Measurements from ENCODE around the gene FBXW8.
A peak's percentile ranks its signal among the peaks of the same experiment; 100 is the strongest.

FBXW8 gene

GRCh38 chr12:116924558-116925453 lies 14.1 kb downstream of the FBXW8 start:
- peak in 2 of 3 donors; percentile 19 to 24 for DNase-seq (ENCODE audit: low read depth in 3 of 3)

GRCh38 chr12:116926283-116927243 lies 15.8 kb downstream of the FBXW8 start:
- no peak for DNase-seq (ENCODE audit: low read depth in 3 of 3)

GRCh38 chr12:116927244-116927940 lies 16.6 kb downstream of the FBXW8 start:
- DNase-seq (ENCODE audit: low read depth in 3 of 3), result no peak

GRCh38 chr12:116928504-116928903 lies 17.8 kb downstream of the FBXW8 start:
- no peak for DNase-seq (ENCODE audit: low read depth in 3 of 3)

GRCh38 chr12:116929885-116930284 lies 19.1 kb downstream of the FBXW8 start:
- no peak for DNase-seq (ENCODE audit: low read depth in 3 of 3)

GRCh38 chr12:116931665-116932064 lies 20.9 kb downstream of the FBXW8 start:
- DNase-seq (ENCODE audit: low read depth in 3 of 3), result no peak

- no peak for DNase-seq (ENCODE audit: low read depth in 3 of 3)
Measured at GRCh38 chr12:116933091-116933490, 22.3 kb downstream of the FBXW8 start.

GRCh38 chr12:116933512-116934246 lies 22.9 kb downstream of the FBXW8 start:
- DNase-seq (ENCODE audit: low read depth in 3 of 3), result no peak

GRCh38 chr12:116934908-116935705 lies 24.4 kb downstream of the FBXW8 start:
- DNase-seq (ENCODE audit: low read depth in 3 of 3), result no peak

- DNase-seq (ENCODE audit: low read depth in 3 of 3), result no peak
Measured at GRCh38 chr12:116937640-116938039, 26.9 kb downstream of the FBXW8 start.

- DNase-seq (ENCODE audit: low read depth in 3 of 3), result no peak
Measured at GRCh38 chr12:116939734-116940133, 29.0 kb downstream of the FBXW8 start.

- DNase-seq (ENCODE audit: low read depth in 3 of 3), result no peak
Measured at GRCh38 chr12:116941188-116941587, 30.4 kb downstream of the FBXW8 start.

GRCh38 chr12:116943419-116944372 lies 32.9 kb downstream of the FBXW8 start:
- no peak for DNase-seq (ENCODE audit: low read depth in 3 of 3)

- no peak for DNase-seq (ENCODE audit: low read depth in 3 of 3)
Measured at GRCh38 chr12:116945886-116946550, 35.3 kb downstream of the FBXW8 start.

- DNase-seq (ENCODE audit: low read depth in 3 of 3), result no peak
Measured at GRCh38 chr12:116948298-116948697, 37.5 kb downstream of the FBXW8 start.

GRCh38 chr12:116950628-116951325 lies 40.0 kb downstream of the FBXW8 start:
- no peak for DNase-seq (ENCODE audit: low read depth in 3 of 3)

GRCh38 chr12:116954710-116955381 lies 44.1 kb downstream of the FBXW8 start:
- no peak for DNase-seq (ENCODE audit: low read depth in 3 of 3)
